Activated T-helper 9 cell treated with anti-CD3 and anti-CD28 coated beads, Interleukin-2, amount 50 U/mL, for 16 hours (primary cell): ENCODE data around the gene HLA-DQA1.
"Not testable (repeated sequence)": the region's sequence is repeated elsewhere in the genome, so short reads cannot be mapped to it uniquely, and the experiment has no call there.

ENCODE experiments used
- DNase-seq: peaks from one replicate; pipeline ENCODE4 v3.0.0-alpha.2; 2020; ENCODE audit warnings: low read depth

HLA-DQA1 gene

DNA sequence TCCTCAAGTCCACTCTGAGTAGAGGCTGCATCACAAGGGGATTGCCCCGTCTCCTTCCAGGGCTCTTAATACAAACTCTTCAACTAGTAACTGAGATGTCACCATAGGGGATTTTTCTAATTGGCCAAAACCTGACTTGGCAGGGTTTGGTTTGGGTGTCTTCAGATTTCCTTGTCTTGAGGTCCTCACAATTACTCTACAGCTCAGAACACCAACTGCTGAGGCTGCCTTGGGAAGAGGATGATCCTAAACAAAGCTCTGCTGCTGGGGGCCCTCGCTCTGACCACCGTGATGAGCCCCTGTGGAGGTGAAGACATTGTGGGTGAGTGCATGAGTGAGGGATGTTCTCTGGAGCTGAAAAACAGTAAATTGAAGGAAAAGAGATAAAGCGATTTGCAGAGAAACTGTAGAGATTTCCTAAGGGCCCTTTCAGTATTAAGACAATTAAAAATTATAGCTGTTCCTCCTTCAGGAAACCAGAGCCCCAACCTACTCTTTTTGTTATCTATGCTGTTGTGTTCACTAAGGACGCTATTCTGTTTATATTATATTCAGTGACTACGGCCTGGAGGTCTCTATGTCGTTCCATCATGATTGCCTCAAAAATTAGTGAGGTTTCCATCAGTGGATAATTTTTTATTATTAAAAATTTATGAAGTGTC lies at the start of gene HLA-DQA1:
HLA-DQA1 (plus strand) TSS at position 188 of the 662 bp plus-strand sequence; CDS start at position 241, 53 bp downstream.
- no peak for DNase-seq

DNA sequence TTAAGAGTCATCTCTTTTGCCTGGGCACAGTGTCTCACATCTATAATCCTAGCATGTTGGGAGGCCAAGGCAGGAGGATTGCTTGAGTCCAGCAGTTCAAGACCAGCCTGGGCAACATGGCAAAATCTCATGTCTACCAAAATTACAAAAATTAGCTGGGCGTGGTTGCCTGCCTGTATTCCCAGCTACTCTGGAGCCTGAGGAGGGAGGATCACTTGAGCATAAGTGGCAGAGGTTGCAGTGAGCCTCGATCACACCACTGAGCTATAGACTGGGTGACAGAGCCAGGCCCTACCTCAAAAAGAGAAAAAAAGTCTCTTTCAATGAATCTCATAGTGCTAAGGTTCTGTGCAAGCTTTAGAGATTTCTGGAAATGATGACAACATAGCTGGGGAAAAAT lies 49.0 kb upstream of the HLA-DQA1 start:
- DNase-seq, result no peak

DNA sequence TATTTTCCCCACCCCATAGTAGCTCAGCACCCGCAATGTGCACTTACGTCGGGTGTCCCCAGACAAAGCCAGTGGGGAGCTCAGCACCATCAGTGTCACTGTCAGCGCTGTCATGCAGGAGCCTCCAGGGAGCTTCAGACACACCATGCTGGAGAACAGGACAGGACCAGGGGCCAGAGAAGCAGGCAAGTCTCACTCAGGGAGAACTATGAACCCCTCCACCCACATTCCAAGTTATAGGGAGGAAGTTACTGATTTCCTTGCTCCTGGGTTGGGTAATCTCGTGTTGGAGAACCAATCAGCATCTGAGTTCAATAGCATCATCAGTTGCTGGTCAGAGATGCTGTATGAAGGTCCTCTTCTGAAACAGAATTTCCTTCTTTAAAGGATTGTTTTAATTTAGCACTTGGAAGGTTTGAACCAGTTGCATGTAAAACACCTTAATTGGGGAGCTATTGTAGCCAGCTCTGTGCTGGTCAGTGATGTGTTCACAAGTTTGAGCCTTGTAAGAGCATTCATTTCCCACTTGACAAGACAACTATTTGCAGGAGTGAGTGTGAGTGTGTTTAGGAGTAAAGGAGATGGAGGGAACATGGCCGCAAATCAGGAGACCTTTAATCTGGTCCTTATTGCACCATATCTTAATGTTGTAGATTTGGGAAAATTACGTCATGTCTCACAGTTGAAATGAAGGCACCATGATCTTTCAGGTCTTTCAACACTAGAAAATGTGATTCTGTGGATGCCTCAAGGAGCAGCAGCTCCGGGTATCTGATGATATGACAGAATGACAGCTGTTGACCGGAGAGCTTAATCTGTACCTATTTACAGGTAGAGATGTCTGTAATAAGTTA lies 47.4 kb upstream of the HLA-DQA1 start, which contains the start of gene HLA-DRB1:
HLA-DRB1 (minus strand) TSS at position 253 of the 854 bp plus-strand sequence; CDS start at position 147, 106 bp downstream.
- no peak for DNase-seq

DNA sequence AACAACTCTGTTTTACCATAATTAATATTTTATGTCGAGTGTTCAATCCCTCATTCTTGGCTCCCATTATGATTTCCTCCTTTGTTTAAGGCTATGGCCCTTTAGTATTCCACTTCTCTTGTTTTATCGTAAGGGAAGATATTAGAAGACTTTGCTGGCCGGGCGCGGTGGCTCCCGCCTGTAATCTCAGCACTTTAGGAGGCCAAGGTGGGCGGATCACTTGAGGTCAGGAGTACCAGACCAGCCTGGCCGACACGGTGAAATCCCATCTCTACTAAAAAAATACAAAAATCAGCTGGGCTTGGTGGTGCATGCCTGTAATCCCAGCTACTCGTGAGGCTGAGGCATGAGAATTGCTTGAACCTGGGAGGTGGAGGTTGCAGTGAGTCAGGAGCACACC lies 46.5 kb upstream of the HLA-DQA1 start:
- DNase-seq, result not testable (repeated sequence)

DNA sequence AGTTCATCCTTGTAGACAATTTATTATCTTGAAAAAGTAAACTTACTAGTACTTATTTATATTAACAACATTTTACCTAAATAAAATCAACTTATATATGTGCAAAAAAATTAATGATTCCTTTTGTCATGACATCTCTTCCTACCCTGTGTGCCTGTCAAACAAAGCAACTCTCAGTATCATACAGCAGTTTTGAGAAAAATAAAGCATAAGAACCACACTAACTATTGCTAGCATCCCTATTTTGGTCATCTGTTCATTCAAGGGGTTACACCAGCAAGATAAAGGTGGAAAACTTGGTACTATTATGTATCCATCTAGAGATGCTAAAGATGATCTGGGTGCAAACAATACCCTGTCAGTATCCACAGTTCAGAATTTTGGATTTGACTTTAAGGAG lies 40.2 kb upstream of the HLA-DQA1 start:
- no peak for DNase-seq

DNA sequence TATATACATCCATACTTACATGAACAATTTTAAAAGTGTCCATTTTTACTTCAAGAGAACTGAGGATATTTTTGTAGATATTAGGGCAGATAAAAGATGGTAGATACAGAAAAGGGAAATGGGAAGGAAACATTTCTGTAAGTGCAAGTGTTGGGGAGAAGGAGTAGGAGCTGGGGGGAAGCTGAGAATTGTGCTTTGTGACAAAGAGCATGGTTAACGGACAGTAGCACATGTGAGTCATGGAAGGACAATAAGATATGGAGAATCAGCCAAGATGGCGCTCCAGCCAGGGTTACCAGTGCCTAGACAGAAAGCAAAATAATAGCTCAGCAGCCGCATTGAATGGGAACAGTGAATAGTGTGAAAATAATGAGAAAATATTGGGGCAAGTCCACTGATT lies 34.8 kb upstream of the HLA-DQA1 start:
- DNase-seq, result no peak

DNA sequence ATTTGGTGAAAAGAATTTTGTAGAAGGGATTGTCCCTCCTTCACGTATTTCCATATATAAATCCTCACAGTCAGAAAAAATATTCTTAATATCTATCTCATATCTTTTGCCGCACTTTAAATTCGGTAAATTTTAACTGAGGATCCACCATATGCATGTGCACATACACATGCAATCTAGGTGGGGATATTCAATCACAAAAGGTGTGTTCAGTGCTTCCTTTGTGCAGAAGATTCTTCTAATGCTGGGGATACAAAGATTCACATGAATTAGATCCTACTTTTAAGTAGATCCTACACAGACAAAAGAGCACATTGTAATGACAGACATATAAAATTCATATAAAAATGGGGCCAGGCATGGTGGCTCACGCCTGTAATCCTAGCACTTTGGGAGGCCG lies 34.0 kb upstream of the HLA-DQA1 start:
- no peak for DNase-seq

DNA sequence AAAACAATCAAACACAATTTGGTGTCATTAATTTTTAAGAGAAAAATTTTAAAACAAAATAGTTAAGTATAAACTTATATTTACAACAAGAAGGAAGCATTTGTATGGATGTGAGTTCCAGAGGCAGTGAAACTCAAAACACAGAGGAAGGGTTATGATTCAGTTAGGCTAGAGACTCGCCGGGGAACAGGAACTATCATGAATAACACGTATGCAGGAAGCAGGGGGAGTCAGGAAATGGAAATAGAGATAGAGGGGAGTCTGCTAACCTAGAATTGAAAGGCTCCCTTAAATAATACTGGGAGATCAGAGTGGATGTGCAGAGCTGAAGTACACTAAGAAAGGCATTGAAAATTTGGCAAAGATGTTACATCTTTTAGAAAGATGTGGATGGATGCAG lies 33.3 kb upstream of the HLA-DQA1 start:
- DNase-seq, result no peak

DNA sequence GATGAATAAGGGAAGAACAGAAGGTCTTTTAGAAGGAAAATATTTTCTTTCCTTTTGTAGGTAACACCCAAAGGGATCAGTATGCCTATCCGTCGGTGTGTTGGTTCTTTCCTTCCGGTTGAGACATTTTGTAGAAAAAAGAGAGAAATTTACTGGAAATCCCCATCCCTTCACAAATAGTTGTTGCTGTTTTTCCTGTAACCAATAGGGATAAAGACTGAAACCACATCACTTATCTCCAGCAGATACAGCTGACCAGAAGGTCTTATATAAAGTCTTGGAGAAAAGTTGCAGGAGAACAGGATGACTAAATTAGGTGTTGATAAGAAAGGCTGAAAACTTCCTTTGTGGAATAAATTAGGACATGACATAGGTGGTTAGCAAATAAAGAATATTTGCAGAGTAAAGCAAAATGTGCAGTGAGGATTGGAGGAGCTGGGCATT lies 32.8 kb upstream of the HLA-DQA1 start:
- DNase-seq, result no peak

DNA sequence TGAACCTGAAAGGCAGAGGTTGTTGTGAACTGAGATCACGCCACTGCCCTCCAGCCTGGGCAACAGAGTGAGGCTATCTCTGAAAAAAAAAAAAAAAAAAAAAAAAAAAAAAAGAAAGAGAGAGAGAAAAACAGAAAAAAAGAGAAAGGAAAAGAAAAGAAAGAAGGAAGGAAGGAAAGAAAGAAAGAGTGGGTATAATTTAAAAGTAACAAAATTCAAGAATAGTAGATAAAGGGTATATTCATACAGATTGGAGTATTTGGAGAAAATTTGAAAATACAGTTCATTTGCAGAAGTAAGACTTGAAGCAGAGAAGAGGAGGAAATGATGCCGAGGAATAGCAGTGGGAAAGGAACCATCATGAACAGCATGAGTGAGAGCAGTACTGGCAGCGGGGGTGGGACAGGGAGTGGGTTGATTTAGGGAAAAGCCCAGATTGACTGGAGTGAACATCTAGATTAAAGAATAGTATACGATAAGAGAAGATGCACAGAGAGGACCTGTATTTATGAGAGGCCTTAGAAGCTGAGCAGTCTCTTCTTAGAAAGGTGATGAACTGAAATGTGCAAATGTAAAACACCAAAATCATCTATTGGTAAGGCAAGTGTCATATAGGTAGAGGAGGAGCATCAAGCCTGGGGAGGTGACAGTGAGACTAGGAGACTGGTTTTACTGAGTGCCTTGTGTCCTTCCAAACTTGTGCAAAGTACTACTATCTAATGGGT lies 29.8 kb upstream of the HLA-DQA1 start:
- DNase-seq, result no peak

DNA sequence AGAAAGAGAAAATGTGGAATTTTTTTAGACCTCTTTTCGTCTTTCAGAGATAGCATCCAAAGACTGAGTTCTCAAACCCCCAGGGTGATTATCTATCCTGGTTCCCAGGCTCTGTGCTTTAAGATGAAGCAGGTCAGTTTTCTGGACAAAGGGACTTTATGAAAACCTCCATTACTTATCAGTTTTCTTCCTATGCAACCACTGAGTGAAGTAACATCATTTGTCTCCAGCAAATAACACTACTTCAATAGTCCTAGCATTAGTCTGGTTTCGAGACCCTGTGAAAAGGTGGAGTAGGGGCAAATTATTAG lies 29.3 kb upstream of the HLA-DQA1 start:
- DNase-seq, result no peak

DNA sequence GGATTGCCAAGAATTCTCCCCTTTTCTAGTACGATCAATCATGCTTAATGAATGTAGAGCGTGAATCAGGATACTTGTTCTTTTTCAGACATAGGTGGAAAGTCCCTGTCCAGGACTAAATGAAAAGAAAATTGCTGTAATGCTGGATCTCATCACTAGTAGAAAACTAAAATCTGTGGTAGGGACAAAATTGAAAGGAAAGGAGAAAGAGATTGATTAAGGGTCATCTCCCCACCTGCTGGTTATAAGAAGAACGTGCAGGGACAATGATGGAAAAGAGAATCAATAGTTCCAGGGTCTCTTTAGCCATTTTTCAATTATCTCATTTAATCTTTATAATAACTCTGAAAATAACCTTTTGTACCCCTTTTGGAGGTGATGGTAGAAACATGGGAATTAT lies 28.8 kb upstream of the HLA-DQA1 start:
- DNase-seq, result no peak

DNA sequence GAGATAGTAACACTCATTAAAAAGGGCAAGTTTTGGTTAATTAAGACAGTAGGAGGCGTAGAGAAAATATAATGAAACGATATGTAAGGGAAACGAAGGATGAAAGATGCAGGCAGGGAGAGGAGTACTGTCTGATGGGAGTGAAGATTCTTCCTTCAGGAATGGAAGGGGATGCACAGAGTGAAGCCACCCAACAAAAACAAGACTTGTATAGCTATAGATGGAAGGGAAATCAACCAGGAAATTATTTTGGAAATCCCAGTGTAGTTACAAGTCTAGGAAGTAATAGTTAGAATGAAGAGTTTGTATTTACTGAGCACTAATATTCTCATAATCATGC lies 27.8 kb upstream of the HLA-DQA1 start:
- DNase-seq, result no peak

DNA sequence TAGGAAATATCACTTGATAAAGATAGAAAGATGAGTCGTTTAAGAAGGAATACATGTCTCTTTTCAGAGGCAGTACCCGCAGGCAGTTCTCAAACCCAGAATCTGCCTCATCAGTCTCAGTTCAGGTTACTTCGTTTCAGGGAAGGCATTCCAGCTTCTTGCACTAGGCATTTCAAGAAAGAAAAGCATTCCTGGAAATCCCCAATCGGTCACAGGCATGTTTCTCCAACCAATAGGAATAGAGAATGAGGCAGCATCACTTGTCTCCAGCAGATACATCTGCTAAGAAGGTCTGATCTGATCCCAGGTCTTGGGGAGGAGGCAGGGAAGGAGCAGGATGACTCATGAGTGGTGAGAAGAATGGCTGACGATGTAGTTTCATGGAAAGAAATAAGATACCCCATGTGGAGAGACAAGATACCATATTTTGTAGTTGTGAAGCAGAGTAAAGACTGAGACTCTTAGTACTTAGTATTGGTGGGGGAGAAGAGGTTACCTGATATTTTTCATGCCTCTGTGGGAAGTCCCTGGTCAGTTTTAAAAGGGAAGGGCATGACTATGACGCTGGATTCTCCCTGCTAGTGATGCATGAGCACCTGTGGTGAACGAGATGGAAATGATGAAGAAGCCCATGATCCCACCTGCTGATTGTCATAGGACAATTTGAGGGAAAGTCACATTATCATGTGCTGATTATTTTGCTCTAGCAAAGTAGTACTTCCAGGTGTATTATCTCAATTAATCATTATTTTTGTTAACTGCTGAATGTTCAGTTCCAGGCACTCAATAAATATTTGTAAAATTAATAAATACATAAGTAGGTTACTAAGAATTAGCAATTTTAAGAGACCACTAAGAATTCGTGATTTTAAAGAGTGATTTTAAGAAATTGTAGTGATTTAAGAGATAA lies 27.2 kb upstream of the HLA-DQA1 start:
- DNase-seq, result peak; percentile 28

DNA sequence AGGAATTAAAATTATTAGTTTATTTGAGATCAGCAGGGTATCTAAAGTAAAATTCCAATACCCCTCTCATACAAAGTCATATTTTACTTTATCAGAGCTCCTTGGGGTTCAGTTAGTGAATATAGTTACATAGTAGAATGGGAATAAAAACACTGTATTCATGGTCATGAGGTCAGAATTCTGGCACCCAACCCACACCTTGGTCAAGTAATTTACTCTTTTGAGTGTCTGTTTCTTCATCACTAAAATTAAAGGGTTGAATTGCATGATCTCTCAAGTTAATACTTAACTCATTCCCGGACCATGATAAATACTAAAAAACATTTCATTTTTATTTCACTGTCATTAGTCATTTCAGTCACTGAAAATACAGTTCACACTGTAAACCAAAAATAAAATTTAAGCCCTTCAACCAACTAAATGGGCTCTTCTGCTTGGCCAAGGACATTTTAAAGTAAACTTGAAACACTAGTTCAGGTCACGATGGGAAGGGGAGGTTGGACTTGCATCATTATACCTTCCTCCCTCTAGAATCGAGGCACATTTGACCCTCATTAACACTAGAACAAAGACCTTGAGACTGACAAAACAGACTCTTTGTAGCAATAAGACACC lies 26.4 kb upstream of the HLA-DQA1 start:
- no peak for DNase-seq

DNA sequence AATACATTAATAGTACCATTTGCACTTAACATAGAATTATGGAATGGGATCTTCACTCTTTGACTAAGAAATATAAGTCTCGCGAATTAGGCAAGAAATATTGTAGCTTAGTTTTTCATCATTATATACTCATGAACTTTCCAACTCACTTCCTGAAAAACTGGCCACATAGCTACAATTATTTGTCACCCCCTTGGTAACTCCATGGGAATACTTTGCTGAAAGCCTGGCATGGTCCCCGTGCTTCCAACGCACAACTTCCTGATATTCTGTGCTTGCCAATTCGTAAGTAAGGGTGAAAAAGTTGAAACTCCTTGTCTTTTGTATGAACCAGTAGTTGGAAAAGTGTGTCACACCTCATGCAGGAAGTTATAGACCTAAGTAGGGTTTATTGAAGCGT lies 23.7 kb upstream of the HLA-DQA1 start:
- DNase-seq, result no peak

DNA sequence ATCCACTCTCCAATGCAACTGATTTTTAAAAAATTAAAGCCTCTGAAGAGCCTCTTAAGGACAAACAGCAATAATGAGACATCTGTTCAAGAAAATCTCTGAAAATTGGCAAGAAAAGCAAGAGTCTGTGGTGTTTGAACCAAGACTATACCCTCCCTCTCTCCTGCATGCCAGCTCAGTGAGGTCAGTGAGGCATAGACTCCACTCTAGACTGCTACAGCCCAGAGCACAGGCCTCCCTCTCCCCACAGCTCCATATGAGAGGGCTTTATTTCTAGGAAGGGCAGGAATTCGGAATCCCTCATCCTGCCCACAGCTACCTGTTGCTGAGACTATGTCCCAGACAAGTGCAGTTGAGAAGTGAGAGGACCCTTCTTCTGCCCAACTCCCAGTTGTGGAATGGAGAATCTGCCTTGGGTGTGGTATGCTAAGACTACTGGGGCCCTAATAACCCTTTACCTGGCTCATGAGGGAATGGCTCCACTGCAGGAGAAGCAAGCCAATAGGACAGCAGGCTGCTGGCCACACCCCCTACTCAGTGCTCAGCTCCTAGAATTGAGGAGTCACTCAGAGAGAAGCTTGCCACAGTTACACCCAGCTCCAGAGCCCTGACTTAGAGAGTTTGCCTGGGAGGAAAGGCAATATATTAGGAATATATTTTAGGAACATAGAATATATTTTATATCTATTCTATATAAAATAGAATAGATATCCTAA lies 22.7 kb upstream of the HLA-DQA1 start:
- DNase-seq, result no peak

DNA sequence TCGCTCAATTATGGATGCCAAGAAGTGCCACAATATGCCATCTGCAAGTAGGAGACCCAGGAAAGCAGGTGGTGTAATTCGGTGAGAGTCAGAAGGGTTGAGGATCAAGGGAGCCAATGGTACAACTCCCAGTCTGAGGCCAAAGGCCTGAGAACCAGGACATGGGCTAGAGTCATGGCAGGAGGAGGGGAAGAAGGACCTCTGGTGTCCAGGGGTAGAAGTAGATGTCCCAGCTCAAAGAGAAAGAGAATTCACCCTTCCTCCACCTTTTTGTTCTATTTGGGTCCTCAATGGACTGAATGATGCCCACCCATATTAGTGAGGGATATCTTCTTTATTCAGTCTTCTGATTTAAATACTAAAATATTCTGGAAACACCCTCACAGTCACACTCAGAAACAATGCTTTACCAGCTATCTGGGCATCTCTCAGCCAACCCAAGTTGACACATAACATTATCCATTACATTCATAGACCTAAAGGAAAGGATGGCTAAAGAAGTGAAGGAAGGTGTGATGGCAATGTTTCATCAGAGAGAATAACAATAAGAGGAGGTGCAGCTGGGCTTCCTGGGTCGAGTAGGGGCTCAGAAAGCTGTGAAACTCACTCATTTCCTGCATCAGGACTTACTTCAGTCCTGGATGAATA lies 21.2 kb upstream of the HLA-DQA1 start:
- no peak for DNase-seq

DNA sequence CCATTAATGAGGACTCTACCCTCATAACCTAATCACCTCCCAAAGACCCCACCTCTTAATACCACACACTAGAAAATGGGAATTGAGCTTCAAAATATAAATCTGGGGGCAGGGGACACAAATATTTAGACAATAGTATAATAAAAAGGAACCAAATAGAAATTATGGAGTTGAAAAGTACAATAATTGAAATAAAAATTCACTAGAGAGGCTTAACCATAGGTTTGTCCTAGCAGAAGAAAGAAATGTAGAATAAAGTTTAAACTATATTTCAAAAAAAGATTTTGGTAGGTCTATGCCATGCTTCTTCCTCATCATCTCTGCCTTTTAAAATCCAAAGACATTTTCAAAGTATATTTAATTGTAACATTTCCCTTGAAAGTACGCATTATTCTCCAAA lies 19.5 kb upstream of the HLA-DQA1 start:
- DNase-seq, result no peak

DNA sequence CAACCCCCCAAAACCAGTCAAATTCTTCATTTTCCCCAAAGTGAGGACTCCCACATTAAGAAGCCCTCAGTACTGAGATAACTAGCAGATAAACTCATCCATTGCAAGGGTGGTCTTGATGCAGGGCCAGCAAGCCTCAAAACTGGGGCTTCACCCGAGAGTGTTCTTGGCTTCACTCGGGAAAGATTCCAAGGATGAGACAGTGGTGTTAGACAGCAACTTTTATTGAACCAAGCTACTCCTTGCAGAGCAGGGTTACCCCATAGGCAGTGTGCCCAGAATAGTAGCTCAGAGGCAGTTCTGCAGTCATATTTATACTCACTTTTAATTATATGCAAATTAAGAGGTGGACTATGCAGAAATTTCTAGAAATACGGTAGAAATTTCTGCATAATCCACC lies 15.8 kb upstream of the HLA-DQA1 start:
- no peak for DNase-seq
